Small intestine (tissue), 16 donors: ENCODE measurements around the gene RNF6. TPM values are rescaled to one million over a fixed set of nuclear protein-coding genes. Genes with fewer than 3 reads are reported as not detected.
A peak's percentile ranks its signal among the peaks of the same experiment; 100 is the strongest.

Experiments
- DNase-seq, 2 donors: peaks; one replicate each; pipeline versions ENCODE4 v3.0.0 to v3.0.0-alpha.2; 2013
- FAIRE-seq: peaks from 2 replicates; lab custom pipeline; 2012; peaks lifted over from hg19 to GRCh38; lab: Jason Lieb, UNC
- H3K27ac ChIP-seq, 3 donors: one replicate each; pipeline ENCODE4 v1.5.1; 2013; ENCODE audit warnings: low read length in 2 of 3, mild to moderate bottlenecking in 2 of 3, control low read depth in 1 of 3, inconsistent platforms in 1 of 3, low read depth in 1 of 3, moderate library complexity in 1 of 3
- H3K27me3 ChIP-seq, 3 donors: one replicate each; pipeline ENCODE4 v1.6.1; 2013; ENCODE audit warnings: low read length in 3 of 3, inconsistent platforms in 1 of 3; ENCODE audit not compliant: control insufficient read depth in 3 of 3, insufficient read depth in 3 of 3
- H3K36me3 ChIP-seq, 3 donors: one replicate each; pipeline ENCODE4 v1.6.1; 2013; ENCODE audit warnings: low read length in 3 of 3, inconsistent platforms in 1 of 3, low read depth in 1 of 3, mild to moderate bottlenecking in 1 of 3, moderate library complexity in 1 of 3; ENCODE audit not compliant: control insufficient read depth in 3 of 3, insufficient read depth in 2 of 3
- H3K4me1 ChIP-seq, 3 donors: one replicate each; pipeline ENCODE4 v1.6.1; 2013; ENCODE audit warnings: low read length in 2 of 3, inconsistent platforms in 1 of 3, low read depth in 1 of 3, mild to moderate bottlenecking in 1 of 3, moderate library complexity in 1 of 3; ENCODE audit not compliant: control insufficient read depth in 3 of 3, insufficient read depth in 2 of 3
- H3K4me3 ChIP-seq, 3 donors: one replicate each; pipeline ENCODE4 v1.5.1; 2013; ENCODE audit warnings: low read length in 3 of 3, control low read depth in 1 of 3, inconsistent platforms in 1 of 3, low read depth in 1 of 3, mild to moderate bottlenecking in 1 of 3, moderate library complexity in 1 of 3
- H3K9me3 ChIP-seq, 2 donors: one replicate each; pipeline ENCODE4 v1.6.1; 2013; ENCODE audit warnings: low read depth in 1 of 2, low read length in 1 of 2; ENCODE audit not compliant: control insufficient read depth in 2 of 2, insufficient read depth in 1 of 2
- WGBS, 3 donors: extraction: QIAGEN DNeasy Blood & Tissue Kit; methylation state at CpG; one replicate each; pipeline ENCODE4 v1.1.7; 2013; 5-methylcytosine and 5-hydroxymethylcytosine counted together
- long read RNA-seq, 10 donors: transcript quantifications; one replicate each; lab custom pipeline, GENCODE V29; 2026
- polyA plus RNA-seq, 4 donors: library from polyadenylated mRNA; stranded (reverse) in 3 of 4; unstranded in 1 of 4; fragments of 200-250 nt in 3 of 4; fragments of 120-200 nt in 1 of 4; gene quantifications; one replicate each; pipeline versions ENCODE4 v1.2.1 to v1.2.3, GENCODE V29; 2013
- donor health status: healthy with polysubstance abuse.
- donor health status: control.
- donor health status: control.
- donor health status: Bipolar disorder and iron deficiency.
- donor health status: healthy.

RNF6 gene
- polyA plus RNA-seq: 10 to 100 TPM; 15.9 to 37.3 (median 21.4) TPM
- long read RNA-seq, donor 1, transcript RNF6-201 (5 exons, 3,282 nt): major isoform, 13 of 19 reads
- long read RNA-seq, donor 1, partial matches to known transcripts: 0 of 19 reads
- long read RNA-seq, donor 1, other reads (novel, unspliced or antisense): 0 of 19 reads
- long read RNA-seq, donor 2, partial matches to known transcripts: 0 of 6 reads
- long read RNA-seq, donor 2, other reads (novel, unspliced or antisense): 0 of 6 reads
- long read RNA-seq, donor 3, partial matches to known transcripts: 0 of 3 reads
- long read RNA-seq, donor 3, other reads (novel, unspliced or antisense): 0 of 3 reads
- long read RNA-seq, donor 4: 0 reads
- long read RNA-seq, donor 5: 0 reads
- long read RNA-seq, donor 6, transcript RNF6-201 (5 exons, 3,282 nt): major isoform, 6 of 10 reads
- long read RNA-seq, donor 6, partial matches to known transcripts: 0 of 10 reads
- long read RNA-seq, donor 6, other reads (novel, unspliced or antisense): 0 of 10 reads
- long read RNA-seq, donor 7: 0 reads
- long read RNA-seq, donor 8: 0 reads
- long read RNA-seq, donor 9, partial matches to known transcripts: 0 of 1 reads
- long read RNA-seq, donor 9, other reads (novel, unspliced or antisense): 0 of 1 reads
- long read RNA-seq, donor 10, transcript RNF6-201 (5 exons, 3,282 nt): major isoform, 5 of 7 reads
- long read RNA-seq, donor 10, partial matches to known transcripts: 0 of 7 reads
- long read RNA-seq, donor 10, other reads (novel, unspliced or antisense): 0 of 7 reads

- peak within 1 kb of the TSS; percentile 92 to 96 (median 95) for H3K4me3 ChIP-seq
- peak; percentile 97 to 99 for DNase-seq
- H3K9me3 ChIP-seq: no peaks in the 10 kb centered on the region
- WGBS, 3 donors: 0 to 1% (median 0%) methylated on average over 56 to 67 of the region's 67 CpGs
- peaks cover 0 to 6% (median 2%) of the 10 kb centered on the region in 3 donors for H3K36me3 ChIP-seq
- FAIRE-seq: no peak
- no peaks in the 10 kb centered on the region for H3K27me3 ChIP-seq
- peaks cover 0 to 3% (median 2%) of the 10 kb centered on the region in 3 donors for H3K4me1 ChIP-seq
- peak within 1 kb of the TSS; percentile 96 to 98 (median 97) for H3K27ac ChIP-seq
These were observed at the start of gene RNF6 for GRCh38 chr13:26221721-26222519. TSS of gene RNF6 (minus strand) at chr13:26222314. CDS start at chr13:26219649, 2,665 bp downstream.

GRCh38 chr13:26270707-26271106, 48.6 kb upstream of the RNF6 start:
- no peak for DNase-seq
- WGBS, 3 donors: 79 to 97% (median 94%) methylated on average over 3 of the region's 3 CpGs

GRCh38 chr13:26266311-26266710, 44.2 kb upstream of the RNF6 start:
- Histone ChIP-seq H3K4me3 (no peak overlapping the region), H3K4me1 (peaks cover 0 to 2% (median 0%) of the 10 kb centered on the region in 3 donors), H3K27ac (no peak overlapping the region), H3K9me3 (peaks cover 0 to 6% of the 10 kb centered on the region in 2 donors), H3K36me3 (no peaks in the 10 kb centered on the region), H3K27me3 (no peaks in the 10 kb centered on the region)
- WGBS, 3 donors: 61 to 72% (median 63%) methylated on average over 3 of the region's 3 CpGs
- FAIRE-seq (no peak), DNase-seq (peak; percentile 14 to 24)

More at GRCh38 chr13:26270707-26271106, 48.6 kb upstream of the RNF6 start:
- Histone ChIP-seq H3K4me1 (no peaks in the 10 kb centered on the region), H3K27ac (no peak overlapping the region), H3K4me3 (no peak overlapping the region), H3K36me3 (no peaks in the 10 kb centered on the region), H3K9me3 (no peaks in the 10 kb centered on the region), H3K27me3 (no peaks in the 10 kb centered on the region)
- no peak for FAIRE-seq

DNA sequence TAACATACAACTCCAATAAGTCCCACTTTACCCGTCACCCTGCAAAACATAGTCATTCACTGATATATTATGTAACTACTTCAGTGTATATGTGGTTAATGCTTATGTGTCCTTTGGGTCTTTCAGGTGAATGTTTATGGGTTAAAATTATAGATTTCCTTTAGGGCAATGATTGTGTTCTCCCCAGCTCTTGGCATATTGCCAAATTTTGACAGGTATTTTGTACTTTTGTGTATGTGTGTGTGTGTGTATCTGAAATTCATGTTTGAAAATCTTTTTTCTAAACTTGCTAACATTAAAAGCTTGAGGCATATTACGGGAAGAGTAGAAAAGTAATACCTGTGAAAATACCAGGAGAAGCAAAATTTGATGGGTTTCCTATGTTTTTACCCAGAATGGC, 40.0 kb upstream of the RNF6 start:
- H3K9me3 ChIP-seq: peaks cover 0 to 6% of the 10 kb centered on the region in 2 donors
- no peak for DNase-seq
- H3K36me3 ChIP-seq: no peaks in the 10 kb centered on the region
- no peak for FAIRE-seq
- no peak overlapping the region for H3K4me3 ChIP-seq
- peaks cover 0 to 2% (median 0%) of the 10 kb centered on the region in 3 donors for H3K4me1 ChIP-seq
- H3K27ac ChIP-seq: no peak overlapping the region
- H3K27me3 ChIP-seq: no peaks in the 10 kb centered on the region
- WGBS, 3 donors: 96 to 98% (median 97%) methylated on average over 2 of the region's 2 CpGs

- FAIRE-seq (no peak), DNase-seq (no peak)
- 83 to 90% (median 88%) methylated on average over 3 of the region's 3 CpGs for WGBS, 3 donors
- H3K9me3 ChIP-seq: peaks cover 0 to 6% of the 10 kb centered on the region in 2 donors
- no peak overlapping the region for H3K27ac ChIP-seq
- H3K4me3 ChIP-seq: no peak overlapping the region
- H3K27me3 ChIP-seq: no peaks in the 10 kb centered on the region
- H3K4me1 ChIP-seq: no peaks in the 10 kb centered on the region
- H3K36me3 ChIP-seq: no peaks in the 10 kb centered on the region
These were observed 37.5 kb upstream of the RNF6 start for GRCh38 chr13:26259634-26260033.

GRCh38 chr13:26257049-26257448, 34.9 kb upstream of the RNF6 start:
- H3K36me3 ChIP-seq: no peaks in the 10 kb centered on the region
- no peaks in the 10 kb centered on the region for H3K4me1 ChIP-seq
- no peak overlapping the region for H3K4me3 ChIP-seq
- DNase-seq (no peak), FAIRE-seq (no peak)
- no peak overlapping the region for H3K27ac ChIP-seq
- H3K9me3 ChIP-seq: no peaks in the 10 kb centered on the region
- no peaks in the 10 kb centered on the region for H3K27me3 ChIP-seq
- WGBS, 3 donors: 44 to 50% (median 45%) methylated on average over 2 of the region's 2 CpGs

- peak overlapping the region in 1 of 3 donors; percentile 82 for H3K27ac ChIP-seq
- DNase-seq (peak in 1 of 2 donors; percentile 18), FAIRE-seq (no peak)
- H3K27me3 ChIP-seq: no peaks in the 10 kb centered on the region
- no peaks in the 10 kb centered on the region for H3K4me1 ChIP-seq
- peak overlapping the region in 2 of 3 donors; percentile 44 to 65 for H3K4me3 ChIP-seq
- 17 to 50% (median 33%) methylated on average over 10 of the region's 10 CpGs for WGBS, 3 donors
- no peaks in the 10 kb centered on the region for H3K9me3 ChIP-seq
- no peaks in the 10 kb centered on the region for H3K36me3 ChIP-seq
These were observed 33.7 kb upstream of the RNF6 start for GRCh38 chr13:26255691-26256277.
